GM18508 (cell line): ENCODE measurements around the gene SGMS2.

Source experiments
- ATAC-seq: cut with Tn5 transposase; IDR thresholded peaks from one replicate; pipeline ENCODE4 v1.9.1; 2021; ENCODE audit warnings: moderate number of reproducible peaks; ENCODE audit not compliant: insufficient read depth, unreplicated experiment

The SGMS2 gene

DNA sequence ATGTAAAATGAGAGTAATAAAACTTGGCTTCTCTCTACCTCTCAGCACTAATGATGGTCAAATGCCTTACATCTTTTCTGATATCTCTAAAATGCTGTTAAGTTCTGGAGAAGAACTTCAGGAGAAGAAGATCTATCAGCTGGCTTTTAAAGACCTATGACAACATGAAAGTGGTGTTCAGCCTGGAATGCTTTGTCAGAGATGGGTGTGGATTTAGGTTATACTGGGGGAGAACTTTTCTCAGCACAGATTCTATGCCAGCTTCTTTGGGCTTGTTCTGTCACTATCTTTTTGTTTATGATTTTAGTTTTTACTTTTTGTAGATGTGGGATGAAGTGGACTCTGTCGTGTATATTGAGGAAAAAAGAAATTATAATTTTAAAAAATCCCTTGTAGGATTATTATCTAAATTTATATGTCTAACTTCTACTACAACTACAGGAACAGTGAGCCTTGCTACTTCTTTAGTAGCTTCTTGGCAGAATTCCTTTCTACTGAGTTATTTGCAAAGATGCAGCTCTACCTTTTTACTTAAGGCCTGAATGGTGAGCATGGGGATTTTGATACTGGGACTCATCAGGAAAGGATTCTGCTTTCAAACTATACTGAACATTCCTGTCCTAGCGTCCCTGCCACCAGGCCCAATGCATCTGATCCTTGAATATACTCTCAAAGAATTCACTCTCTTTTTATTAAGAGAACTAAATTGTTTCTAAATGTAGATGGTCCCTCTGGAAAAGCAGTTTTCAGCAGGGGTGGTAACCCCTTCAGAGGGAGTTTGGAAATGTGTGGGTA lies 126.2 kb downstream of the SGMS2 start:
- ATAC-seq, result no peak

DNA sequence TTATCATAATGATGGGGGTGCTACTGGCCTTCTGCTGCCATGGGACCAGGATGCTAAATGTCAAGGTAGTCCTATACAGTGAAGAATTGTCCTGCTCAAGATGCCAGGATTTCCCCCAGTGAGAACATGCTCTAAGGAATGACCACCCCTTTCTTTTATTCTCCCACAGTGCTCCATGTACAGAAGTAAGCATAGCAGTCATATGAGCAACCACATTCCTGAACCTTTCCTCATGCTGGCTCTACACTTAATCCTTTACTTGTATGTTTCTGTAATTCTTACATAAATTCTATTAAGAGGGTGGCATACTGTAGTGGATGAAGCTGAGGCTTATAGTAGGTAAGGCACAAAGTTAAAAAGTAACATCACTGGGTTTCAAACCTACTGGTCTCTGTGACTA lies 126.8 kb downstream of the SGMS2 start:
- ATAC-seq, result no peak

GRCh38 chr4:107956011-107956410 lies 131.3 kb downstream of the SGMS2 start:
- ATAC-seq, result no peak
